Activated T-helper 1 cell treated with anti-CD3 and anti-CD28 coated beads, Interleukin-12 subunit alpha, Interleukin-12 subunit beta, Interleukin-2, Interleukin-4 antibody, amounts not matched to agents 30 ng/mL and 10 ng/mL and 1 ng/mL, durations not matched to agents 14 hours and 24 hours and 36 hours (primary cell): Measurements from ENCODE around the gene GATA2. TPM values are rescaled to one million over a fixed set of nuclear protein-coding genes. Genes with fewer than 3 reads are reported as not detected.
A peak's percentile ranks its signal among the peaks of the same experiment; 100 is the strongest.

Source experiments
- DNase-seq: peaks from one replicate; pipeline ENCODE4 v3.0.0; 2021; ENCODE audit warnings: low spot score
- H3K27ac Mint-ChIP-seq: one replicate; pipeline ENCODE4 v1.8.0; 2021; ENCODE audit warnings: mild to moderate bottlenecking, mixed read lengths
- H3K27me3 Mint-ChIP-seq: one replicate; pipeline ENCODE4 v1.8.0; 2022; ENCODE audit warnings: mild to moderate bottlenecking, moderate library complexity, mixed read lengths; ENCODE audit not compliant: insufficient read depth
- H3K36me3 Mint-ChIP-seq: one replicate; pipeline ENCODE4 v1.8.0; 2021; ENCODE audit warnings: low read depth, mixed read lengths
- H3K4me1 Mint-ChIP-seq: one replicate; pipeline ENCODE4 v1.8.0; 2021; ENCODE audit warnings: low read depth, mixed read lengths
- H3K4me3 Mint-ChIP-seq: one replicate; pipeline ENCODE4 v1.8.0; 2021; ENCODE audit warnings: mild to moderate bottlenecking, moderate library complexity, mixed read lengths
- H3K9me3 Mint-ChIP-seq: one replicate; pipeline ENCODE4 v1.8.0; 2021; ENCODE audit warnings: mixed read lengths
- intact Hi-C: fragments of 100-400 bp; cut with micrococcal nuclease; formaldehyde crosslinking; loops from one replicate; pipeline ENCODE4 v1.15.1; 2024
- total RNA-seq: library from RNA; stranded (reverse); gene quantifications from 2 replicates; pipeline ENCODE4 v1.2.3, GENCODE V29; 2022

GATA2 gene
- total RNA-seq, 1 donor from 2014 or later: 0.18 TPM

- peaks cover 14% of the 10 kb centered on the region for H3K36me3 Mint-ChIP-seq
- intact Hi-C loops: no loop called here
- no peak for DNase-seq
- H3K27me3 Mint-ChIP-seq: peaks cover 21% of the 10 kb centered on the region
- peaks cover 30% of the 10 kb centered on the region for H3K9me3 Mint-ChIP-seq
- no peak overlapping the region for H3K4me3 Mint-ChIP-seq
- peaks cover 39% of the 10 kb centered on the region for H3K4me1 Mint-ChIP-seq
- H3K27ac Mint-ChIP-seq: no peak overlapping the region
These were observed 40.9 kb downstream of the GATA2 start for GRCh38 chr3:128452120-128452519.

DNA sequence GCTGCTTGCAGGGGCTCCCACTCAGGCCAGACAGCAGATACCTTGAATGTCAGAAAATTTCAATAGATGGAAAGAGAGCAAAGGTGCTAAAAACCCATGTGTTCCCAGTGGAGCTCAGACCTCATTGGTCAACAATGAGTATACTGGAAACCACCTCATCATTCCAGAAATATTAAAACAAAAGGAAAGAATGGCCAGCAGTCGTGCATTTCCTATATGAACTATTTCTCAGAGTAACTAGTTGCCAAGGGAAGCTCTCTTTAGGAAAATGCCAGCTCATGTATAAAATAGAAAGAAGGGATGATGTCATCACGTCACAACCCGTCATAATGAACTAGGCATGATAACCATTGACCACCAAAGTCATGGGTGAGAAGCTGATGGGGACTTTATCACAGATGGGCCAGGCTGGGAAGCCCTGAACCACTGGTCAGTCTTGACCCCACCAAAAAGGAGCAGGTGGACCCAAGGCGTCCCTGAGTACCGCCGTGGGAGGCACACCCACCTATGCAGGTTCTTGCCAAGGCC is 43.8 kb downstream of the GATA2 start:
- no peak for DNase-seq
- Mint-ChIP-seq H3K9me3 (peaks cover 56% of the 10 kb centered on the region), H3K27ac (peak overlapping the region; percentile 92), H3K4me3 (peak overlapping the region; percentile 30), H3K27me3 (peaks cover 2% of the 10 kb centered on the region), H3K36me3 (peaks cover 30% of the 10 kb centered on the region), H3K4me1 (peaks cover 59% of the 10 kb centered on the region)
- intact Hi-C loops: loop anchor here (5.0 kb wide), 1 partner anchor 353 kb away; no protein-coding TSS in a partner anchor

DNA sequence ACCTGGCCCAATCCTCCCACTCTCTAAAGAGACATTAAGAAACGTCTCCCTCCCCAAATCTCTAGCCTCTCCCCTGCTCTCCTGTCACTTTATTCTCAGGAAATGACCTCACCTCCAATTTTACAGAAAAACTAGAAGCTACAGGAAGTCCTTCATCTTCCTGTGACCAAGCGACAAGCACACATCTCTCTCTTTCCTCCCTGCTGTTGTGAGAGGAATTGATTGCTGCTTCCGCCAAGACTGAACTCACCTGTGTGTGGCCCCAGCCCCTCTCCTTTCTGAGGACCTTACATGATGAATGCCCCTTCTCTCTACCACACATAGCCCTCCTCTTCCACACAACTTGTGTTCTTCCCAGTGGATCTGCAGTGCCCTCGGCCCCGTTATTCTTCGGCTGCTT is 44.5 kb downstream of the GATA2 start:
- intact Hi-C loops: loop anchor here (5.0 kb wide), 1 partner anchor 354 kb away; no protein-coding TSS in a partner anchor
- Mint-ChIP-seq H3K9me3 (peaks cover 56% of the 10 kb centered on the region), H3K36me3 (peaks cover 33% of the 10 kb centered on the region), H3K27ac (peak overlapping the region; percentile 92), H3K4me3 (peak overlapping the region; percentile 30), H3K27me3 (peaks cover 2% of the 10 kb centered on the region), H3K4me1 (peaks cover 64% of the 10 kb centered on the region)
- peak; percentile 27 for DNase-seq

- peak overlapping the region; percentile 96 for H3K27ac Mint-ChIP-seq
- peaks cover 56% of the 10 kb centered on the region for H3K9me3 Mint-ChIP-seq
- peak overlapping the region; percentile 66 for H3K4me3 Mint-ChIP-seq
- H3K27me3 Mint-ChIP-seq: peaks cover 2% of the 10 kb centered on the region
- peak; percentile 72 for DNase-seq
- intact Hi-C loops: loop anchor here (1.0 to 5.0 kb wide), 4 partner anchors 20 to 355 kb away; no protein-coding TSS in a partner anchor
- peaks cover 64% of the 10 kb centered on the region for H3K4me1 Mint-ChIP-seq
- H3K36me3 Mint-ChIP-seq: peaks cover 33% of the 10 kb centered on the region
These were observed 45.4 kb downstream of the GATA2 start for GRCh38 chr3:128447561-128448013.

- Mint-ChIP-seq H3K4me1 (peaks cover 62% of the 10 kb centered on the region), H3K27me3 (peaks cover 2% of the 10 kb centered on the region), H3K4me3 (peak overlapping the region; percentile 66), H3K36me3 (peaks cover 33% of the 10 kb centered on the region), H3K9me3 (peaks cover 56% of the 10 kb centered on the region), H3K27ac (peak overlapping the region; percentile 96)
- no peak for DNase-seq
- intact Hi-C loops: loop anchor here (1.0 to 5.0 kb wide), 4 partner anchors 20 to 355 kb away; no protein-coding TSS in a partner anchor
These were observed 46.2 kb downstream of the GATA2 start for GRCh38 chr3:128446821-128447220.

DNA sequence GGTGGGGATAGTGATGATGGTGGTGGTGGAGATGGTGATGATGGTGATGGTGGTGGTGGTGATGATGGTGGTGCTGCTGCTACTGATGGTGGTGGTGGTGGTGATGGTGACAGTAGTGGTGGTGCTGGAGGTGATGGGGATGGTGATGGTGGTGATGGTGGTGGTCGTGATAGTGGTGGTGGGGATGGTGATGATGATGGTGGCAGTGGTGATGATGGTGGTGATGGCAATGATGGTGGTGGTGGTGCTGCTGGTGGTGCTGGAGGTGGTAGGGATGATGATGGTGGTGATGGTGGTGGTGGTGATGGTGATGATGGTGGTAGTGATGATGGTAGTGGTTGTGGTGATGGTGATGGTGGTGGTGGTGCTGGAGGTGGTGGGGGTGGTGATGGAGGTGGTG is 47.6 kb downstream of the GATA2 start:
- H3K4me1 Mint-ChIP-seq: peaks cover 52% of the 10 kb centered on the region
- peak overlapping the region; percentile 50 for H3K27ac Mint-ChIP-seq
- peaks cover 4% of the 10 kb centered on the region for H3K27me3 Mint-ChIP-seq
- intact Hi-C loops: loop anchor here (5.0 kb wide), 1 partner anchor 357 kb away; no protein-coding TSS in a partner anchor
- no peak for DNase-seq
- no peak overlapping the region for H3K4me3 Mint-ChIP-seq
- peaks cover 31% of the 10 kb centered on the region for H3K36me3 Mint-ChIP-seq
- H3K9me3 Mint-ChIP-seq: peaks cover 47% of the 10 kb centered on the region

DNA sequence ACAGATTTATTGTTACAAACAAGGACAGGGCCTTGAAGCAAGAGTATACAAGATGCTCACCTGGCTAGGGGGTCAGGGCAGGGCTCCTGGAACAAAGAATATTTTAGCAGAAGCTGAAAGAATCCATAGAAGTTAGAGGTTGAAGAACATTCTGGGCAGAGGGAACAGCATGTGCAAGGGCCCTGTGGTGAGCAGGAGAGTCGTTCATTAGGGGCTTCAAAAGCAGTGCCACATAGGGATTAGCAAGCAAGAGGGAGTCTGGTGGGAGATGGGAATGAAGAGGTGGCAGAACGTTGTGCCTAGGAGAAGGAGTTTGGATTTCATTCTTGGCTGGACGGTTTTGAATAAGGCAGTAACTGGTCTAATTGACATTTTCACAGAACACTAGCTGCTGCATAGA is 49.2 kb downstream of the GATA2 start:
- H3K27ac Mint-ChIP-seq: no peak overlapping the region
- intact Hi-C loops: no loop called here
- H3K4me1 Mint-ChIP-seq: peaks cover 40% of the 10 kb centered on the region
- no peak for DNase-seq
- H3K4me3 Mint-ChIP-seq: no peak overlapping the region
- peaks cover 35% of the 10 kb centered on the region for H3K9me3 Mint-ChIP-seq
- peaks cover 4% of the 10 kb centered on the region for H3K27me3 Mint-ChIP-seq
- peaks cover 28% of the 10 kb centered on the region for H3K36me3 Mint-ChIP-seq

- H3K27ac Mint-ChIP-seq: no peak overlapping the region
- intact Hi-C loops: no loop called here
- DNase-seq: no peak
- peaks cover 30% of the 10 kb centered on the region for H3K9me3 Mint-ChIP-seq
- no peak overlapping the region for H3K4me3 Mint-ChIP-seq
- peaks cover 33% of the 10 kb centered on the region for H3K4me1 Mint-ChIP-seq
- H3K27me3 Mint-ChIP-seq: peaks cover 4% of the 10 kb centered on the region
- H3K36me3 Mint-ChIP-seq: peaks cover 23% of the 10 kb centered on the region
These were observed 50.1 kb downstream of the GATA2 start for GRCh38 chr3:128442949-128443348.

GRCh38 chr3:128442070-128442469 is 50.9 kb downstream of the GATA2 start:
- H3K4me3 Mint-ChIP-seq: no peak overlapping the region
- H3K27ac Mint-ChIP-seq: no peak overlapping the region
- peaks cover 18% of the 10 kb centered on the region for H3K36me3 Mint-ChIP-seq
- H3K9me3 Mint-ChIP-seq: peaks cover 25% of the 10 kb centered on the region
- intact Hi-C loops: no loop called here
- H3K4me1 Mint-ChIP-seq: peaks cover 25% of the 10 kb centered on the region
- DNase-seq: no peak
- peaks cover 11% of the 10 kb centered on the region for H3K27me3 Mint-ChIP-seq

DNA sequence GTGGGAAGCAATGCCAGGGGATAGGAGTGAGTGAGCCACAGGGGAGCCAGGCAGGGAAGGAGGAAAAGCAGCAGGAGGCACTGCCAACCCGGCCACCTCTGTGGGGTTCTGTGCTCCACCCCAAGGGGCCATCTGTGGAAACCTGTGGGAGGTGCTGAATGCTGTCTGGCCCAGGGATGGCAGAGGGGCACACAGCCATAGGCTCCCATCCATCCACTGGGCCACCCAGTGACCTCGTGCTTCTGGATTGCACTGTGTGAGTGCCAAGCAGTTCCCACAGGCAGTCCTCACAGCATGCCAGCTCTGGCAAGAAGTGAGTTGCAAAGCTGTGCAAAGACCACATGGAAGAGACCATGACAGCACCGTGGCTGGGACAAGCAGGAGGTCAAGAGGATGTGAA is 53.8 kb downstream of the GATA2 start:
- Mint-ChIP-seq H3K4me3 (no peak overlapping the region), H3K27me3 (peaks cover 17% of the 10 kb centered on the region), H3K9me3 (no peaks in the 10 kb centered on the region), H3K27ac (no peak overlapping the region), H3K36me3 (peaks cover 3% of the 10 kb centered on the region), H3K4me1 (peaks cover 6% of the 10 kb centered on the region)
- intact Hi-C loops: no loop called here
- DNase-seq: no peak

DNA sequence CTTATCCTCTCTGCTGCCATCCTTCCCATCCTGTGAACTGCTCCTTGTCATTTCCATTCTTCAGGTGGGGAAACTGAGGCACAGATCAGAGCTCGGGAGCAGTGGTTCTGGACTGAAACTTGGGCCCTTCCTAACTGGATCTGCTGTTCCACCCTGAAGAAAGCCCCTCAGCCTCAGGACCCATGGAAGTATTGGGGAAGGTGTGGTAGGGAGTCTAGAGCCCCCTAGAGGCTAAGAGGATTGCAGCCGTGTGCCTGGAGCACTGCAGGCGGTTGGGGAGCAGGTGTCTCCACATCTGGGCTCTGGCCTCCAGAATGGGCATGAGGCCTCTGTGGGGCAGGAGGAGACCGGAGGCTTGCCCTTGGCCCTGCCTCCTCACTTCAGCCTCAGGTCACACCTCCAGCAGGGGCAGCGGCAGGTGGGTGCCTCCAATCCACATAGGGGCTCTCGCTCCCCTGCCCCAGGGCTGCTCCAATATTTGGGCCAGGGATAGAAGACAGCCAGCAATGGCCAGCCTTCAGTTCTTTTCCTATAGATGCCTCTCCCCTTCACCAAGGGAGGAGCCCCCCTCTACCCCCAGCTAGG is 54.4 kb downstream of the GATA2 start:
- H3K4me3 Mint-ChIP-seq: no peak overlapping the region
- H3K27ac Mint-ChIP-seq: no peak overlapping the region
- H3K27me3 Mint-ChIP-seq: peaks cover 22% of the 10 kb centered on the region
- no peak for DNase-seq
- H3K36me3 Mint-ChIP-seq: no peaks in the 10 kb centered on the region
- intact Hi-C loops: no loop called here
- H3K9me3 Mint-ChIP-seq: no peaks in the 10 kb centered on the region
- no peaks in the 10 kb centered on the region for H3K4me1 Mint-ChIP-seq

GRCh38 chr3:128436214-128436613 is 56.8 kb downstream of the GATA2 start:
- Mint-ChIP-seq H3K27me3 (peaks cover 36% of the 10 kb centered on the region), H3K4me1 (no peaks in the 10 kb centered on the region), H3K4me3 (no peak overlapping the region), H3K9me3 (no peaks in the 10 kb centered on the region), H3K27ac (no peak overlapping the region), H3K36me3 (peaks cover 4% of the 10 kb centered on the region)
- intact Hi-C loops: no loop called here
- no peak for DNase-seq

GRCh38 chr3:128435561-128435960 is 57.4 kb downstream of the GATA2 start:
- Mint-ChIP-seq H3K27ac (no peak overlapping the region), H3K36me3 (peaks cover 4% of the 10 kb centered on the region), H3K27me3 (peaks cover 42% of the 10 kb centered on the region), H3K4me3 (no peak overlapping the region), H3K9me3 (no peaks in the 10 kb centered on the region), H3K4me1 (no peaks in the 10 kb centered on the region)
- no peak for DNase-seq
- intact Hi-C loops: no loop called here
